Activated T-helper 1 cell treated with anti-CD3 and anti-CD28 coated beads, Interleukin-12 subunit alpha, Interleukin-12 subunit beta, Interleukin-2, Interleukin-4 antibody, amounts not matched to agents 30 ng/mL and 10 ng/mL and 1 ng/mL, durations not matched to agents 14 hours and 24 hours and 36 hours (primary cell): ENCODE data around the gene RTN4R. TPM values are rescaled to one million over a fixed set of nuclear protein-coding genes. Genes with fewer than 3 reads are reported as not detected.
"Not testable (repeated sequence)": the region's sequence is repeated elsewhere in the genome, so short reads cannot be mapped to it uniquely, and the experiment has no call there.

ENCODE experiments used
- DNase-seq: peaks from one replicate; pipeline ENCODE4 v3.0.0; 2021; ENCODE audit warnings: low spot score
- H3K27ac Mint-ChIP-seq: one replicate; pipeline ENCODE4 v1.8.0; 2021; ENCODE audit warnings: mild to moderate bottlenecking, mixed read lengths
- H3K27me3 Mint-ChIP-seq: one replicate; pipeline ENCODE4 v1.8.0; 2022; ENCODE audit warnings: mild to moderate bottlenecking, moderate library complexity, mixed read lengths; ENCODE audit not compliant: insufficient read depth
- H3K36me3 Mint-ChIP-seq: one replicate; pipeline ENCODE4 v1.8.0; 2021; ENCODE audit warnings: low read depth, mixed read lengths
- H3K4me1 Mint-ChIP-seq: one replicate; pipeline ENCODE4 v1.8.0; 2021; ENCODE audit warnings: low read depth, mixed read lengths
- H3K4me3 Mint-ChIP-seq: one replicate; pipeline ENCODE4 v1.8.0; 2021; ENCODE audit warnings: mild to moderate bottlenecking, moderate library complexity, mixed read lengths
- H3K9me3 Mint-ChIP-seq: one replicate; pipeline ENCODE4 v1.8.0; 2021; ENCODE audit warnings: mixed read lengths
- intact Hi-C: fragments of 100-400 bp; cut with micrococcal nuclease; formaldehyde crosslinking; loops from one replicate; pipeline ENCODE4 v1.15.1; 2024
- total RNA-seq: library from RNA; stranded (reverse); gene quantifications from 2 replicates; pipeline ENCODE4 v1.2.3, GENCODE V29; 2022

Gene RTN4R
- total RNA-seq, 1 donor from 2014 or later: 1.7 TPM

DNA sequence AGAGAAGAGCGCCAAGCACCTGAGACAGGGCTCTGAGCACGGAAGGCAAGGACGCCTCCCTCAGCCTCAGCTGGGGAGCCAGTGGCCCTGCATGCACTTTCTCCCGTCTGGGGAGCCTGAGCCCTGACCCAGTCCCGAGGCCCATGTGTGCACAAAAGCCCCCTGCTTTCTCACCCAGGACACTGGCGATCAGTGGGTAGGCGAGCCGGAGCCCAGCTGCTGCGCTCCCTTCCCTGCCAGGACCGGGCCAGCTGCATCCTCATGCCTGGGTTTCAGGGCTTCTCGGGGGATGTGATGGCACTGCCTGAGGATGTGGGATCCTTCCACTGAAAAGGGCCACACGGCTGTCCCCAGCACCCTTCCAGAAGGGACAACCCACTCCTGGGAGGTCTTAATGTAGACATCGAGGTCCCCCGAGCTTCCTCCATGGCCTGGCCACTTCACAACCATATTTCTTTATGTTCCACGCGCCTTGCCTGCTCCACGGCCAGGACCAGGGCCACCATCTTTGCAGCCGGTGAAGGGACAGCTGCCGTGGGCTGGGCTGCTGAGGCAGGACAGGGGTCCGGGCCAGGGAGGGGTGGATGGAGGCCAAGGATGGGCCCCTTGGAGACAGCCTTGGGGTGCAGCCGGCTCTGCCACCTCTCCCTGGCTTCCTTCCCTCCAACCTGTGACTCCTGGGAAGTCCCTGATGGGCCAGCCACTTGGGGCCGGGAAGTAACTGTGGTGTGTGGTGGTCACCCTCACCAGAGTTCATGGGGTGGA is 10.8 kb upstream of the RTN4R start:
- intact Hi-C loops, H3K4me1 Mint-ChIP-seq, DNase-seq, H3K36me3 Mint-ChIP-seq, H3K27me3 Mint-ChIP-seq, H3K9me3 Mint-ChIP-seq, H3K4me3 Mint-ChIP-seq, H3K27ac Mint-ChIP-seq: not testable (repeated sequence)

DNA sequence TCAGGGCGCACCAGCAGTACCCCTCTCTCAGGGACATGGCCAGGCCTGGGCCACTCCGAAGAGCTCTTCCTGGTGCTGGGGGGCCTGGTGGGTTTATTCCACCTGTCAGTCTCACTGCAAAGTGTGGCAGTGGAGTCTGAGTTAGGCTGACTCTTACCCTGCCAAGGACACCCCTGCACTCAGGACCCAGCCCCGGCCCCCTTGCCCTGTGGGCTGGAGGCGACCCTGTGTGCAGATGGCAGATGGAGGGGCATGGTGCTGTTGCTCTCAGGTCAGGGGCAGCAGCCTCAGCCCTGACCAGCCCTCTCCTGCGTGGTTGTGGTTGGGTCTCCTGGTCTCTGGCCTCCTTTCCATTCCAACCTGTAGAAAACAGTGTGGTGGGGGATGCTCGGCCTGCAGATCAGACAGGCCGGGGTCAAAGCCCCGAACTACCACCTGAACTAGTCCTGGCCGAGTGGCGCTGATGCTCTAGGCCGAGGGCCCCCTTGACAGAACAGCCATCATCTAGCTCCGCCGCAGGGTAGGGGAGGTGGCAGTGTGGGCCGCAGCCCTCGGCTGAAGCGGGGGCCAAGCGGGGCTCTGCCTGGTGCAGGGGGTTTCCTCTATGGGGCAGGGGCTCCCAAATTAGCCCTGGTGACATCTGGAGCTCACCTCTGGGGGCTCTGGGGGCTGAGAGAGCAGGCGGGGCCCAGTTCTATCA is 10.0 kb upstream of the RTN4R start:
- H3K4me1 Mint-ChIP-seq, H3K9me3 Mint-ChIP-seq, H3K27ac Mint-ChIP-seq, DNase-seq, H3K4me3 Mint-ChIP-seq, H3K36me3 Mint-ChIP-seq, intact Hi-C loops, H3K27me3 Mint-ChIP-seq: not testable (repeated sequence)

DNA sequence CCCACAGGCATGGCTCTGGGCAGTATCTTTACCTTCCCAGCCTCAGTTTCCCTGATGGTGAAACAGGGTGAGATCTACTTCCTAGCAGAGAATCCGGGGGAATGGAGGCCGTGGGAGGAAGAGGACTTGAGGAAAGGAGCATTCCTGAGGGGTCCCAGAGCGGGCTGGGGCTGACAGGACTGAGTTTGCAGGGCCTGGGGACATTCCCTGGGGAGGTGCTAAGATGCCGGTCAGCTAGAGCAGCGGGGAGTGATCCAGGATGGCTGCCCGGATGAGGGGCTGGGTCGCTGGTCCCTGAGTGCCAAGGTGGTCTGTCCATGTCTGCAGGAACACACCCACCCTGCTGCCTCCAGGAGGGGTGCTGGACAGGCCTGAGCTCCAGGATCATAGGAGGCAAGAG is 8.3 kb upstream of the RTN4R start:
- Mint-ChIP-seq H3K27ac (no peak overlapping the region), H3K4me3 (no peak overlapping the region), H3K27me3 (peaks cover 4% of the 10 kb centered on the region), H3K4me1 (no peaks in the 10 kb centered on the region), H3K9me3 (no peaks in the 10 kb centered on the region), H3K36me3 (no peaks in the 10 kb centered on the region)
- intact Hi-C loops: no loop called here
- no peak for DNase-seq

DNA sequence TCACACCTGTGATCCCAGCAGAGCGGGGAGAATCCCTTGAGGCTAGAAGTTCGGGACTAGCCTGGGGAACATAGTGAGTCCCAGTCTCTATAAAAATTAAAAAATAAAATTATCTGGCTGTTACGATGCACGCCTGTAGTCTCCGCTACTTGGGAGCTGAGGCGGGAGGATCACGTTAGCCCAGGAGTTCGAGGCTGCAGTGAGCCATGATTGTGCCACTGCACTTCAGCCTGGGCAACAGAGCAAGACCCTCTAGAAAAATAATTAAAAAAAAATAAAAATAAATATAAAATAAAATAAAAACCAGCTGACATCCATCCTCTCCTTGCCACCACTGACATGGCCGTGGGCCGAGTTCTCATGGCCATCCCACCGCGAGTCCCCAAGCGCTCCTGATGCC is 7.7 kb upstream of the RTN4R start:
- Mint-ChIP-seq H3K4me3 (no peak overlapping the region), H3K27me3 (peaks cover 4% of the 10 kb centered on the region), H3K4me1 (no peaks in the 10 kb centered on the region), H3K9me3 (no peaks in the 10 kb centered on the region), H3K36me3 (no peaks in the 10 kb centered on the region), H3K27ac (no peak overlapping the region)
- no peak for DNase-seq
- intact Hi-C loops: no loop called here

DNA sequence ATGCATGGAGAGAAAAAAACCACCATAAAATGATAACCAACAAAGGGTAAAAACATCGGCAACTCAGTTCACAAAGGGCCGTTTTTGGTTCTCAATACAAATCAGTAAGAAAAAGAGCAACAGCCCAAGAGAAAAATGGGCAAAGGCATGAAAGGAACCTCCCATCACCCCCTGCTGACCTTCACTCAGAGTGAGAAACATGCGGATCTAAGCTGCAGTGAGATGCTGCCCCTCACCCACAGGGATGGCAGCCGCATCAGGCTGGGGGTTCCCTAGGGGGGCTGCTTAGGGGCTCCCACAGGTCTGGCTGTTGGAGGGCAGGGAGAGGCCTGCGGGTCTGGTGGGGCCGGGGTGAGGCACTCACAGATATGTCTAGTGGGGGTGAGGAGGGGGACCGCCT is 7.2 kb upstream of the RTN4R start:
- H3K27me3 Mint-ChIP-seq, H3K9me3 Mint-ChIP-seq, H3K27ac Mint-ChIP-seq, intact Hi-C loops, H3K36me3 Mint-ChIP-seq, H3K4me1 Mint-ChIP-seq, DNase-seq, H3K4me3 Mint-ChIP-seq: not testable (repeated sequence)

DNA sequence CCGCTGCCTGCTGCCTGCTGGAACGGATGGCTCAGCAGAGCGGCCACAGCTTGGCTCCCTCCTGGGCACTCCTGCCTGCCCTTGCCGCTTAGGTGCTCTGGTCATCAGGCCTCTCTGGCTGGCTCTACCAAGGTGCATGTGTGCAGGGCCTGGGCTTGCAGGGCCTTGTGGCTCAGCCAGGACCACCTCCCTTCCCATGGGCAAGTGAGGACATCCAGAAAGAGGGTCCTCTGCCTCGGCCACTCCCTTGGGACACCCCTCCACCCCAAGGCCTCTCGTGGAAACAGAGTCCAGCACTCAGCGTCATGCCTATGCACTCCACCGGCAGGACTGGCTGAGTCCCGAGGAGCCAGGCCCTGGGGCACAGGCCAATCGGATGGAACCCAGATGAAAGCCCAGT is 6.3 kb upstream of the RTN4R start:
- H3K4me1 Mint-ChIP-seq, H3K27me3 Mint-ChIP-seq, DNase-seq, H3K36me3 Mint-ChIP-seq, H3K9me3 Mint-ChIP-seq, H3K27ac Mint-ChIP-seq, H3K4me3 Mint-ChIP-seq, intact Hi-C loops: not testable (repeated sequence)

DNA sequence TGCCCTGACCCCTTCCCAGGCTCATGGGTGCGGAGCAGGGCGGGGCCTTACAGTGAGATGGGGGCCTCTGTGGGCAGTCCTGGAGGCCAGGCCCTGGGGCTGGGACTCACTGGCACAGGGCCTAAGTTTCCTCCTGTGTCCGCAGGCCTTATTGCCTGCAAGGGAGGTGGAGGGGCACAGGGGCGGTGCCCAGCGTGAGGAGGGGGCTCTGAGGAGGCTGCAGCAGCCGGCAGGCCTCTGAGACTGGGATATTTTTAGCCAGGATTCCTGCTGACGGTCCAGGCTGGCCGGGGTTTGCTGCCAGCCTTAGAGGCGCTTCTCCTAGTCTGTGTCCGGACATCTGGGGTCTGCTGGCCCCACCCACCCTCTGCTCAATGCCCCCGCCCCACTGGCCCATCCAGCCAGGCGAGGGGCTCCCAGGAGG is 5.7 kb upstream of the RTN4R start:
- DNase-seq: no peak
- no peaks in the 10 kb centered on the region for H3K36me3 Mint-ChIP-seq
- H3K4me1 Mint-ChIP-seq: no peaks in the 10 kb centered on the region
- H3K27me3 Mint-ChIP-seq: peaks cover 4% of the 10 kb centered on the region
- no peak overlapping the region for H3K4me3 Mint-ChIP-seq
- H3K9me3 Mint-ChIP-seq: no peaks in the 10 kb centered on the region
- H3K27ac Mint-ChIP-seq: no peak overlapping the region
- intact Hi-C loops: no loop called here

DNA sequence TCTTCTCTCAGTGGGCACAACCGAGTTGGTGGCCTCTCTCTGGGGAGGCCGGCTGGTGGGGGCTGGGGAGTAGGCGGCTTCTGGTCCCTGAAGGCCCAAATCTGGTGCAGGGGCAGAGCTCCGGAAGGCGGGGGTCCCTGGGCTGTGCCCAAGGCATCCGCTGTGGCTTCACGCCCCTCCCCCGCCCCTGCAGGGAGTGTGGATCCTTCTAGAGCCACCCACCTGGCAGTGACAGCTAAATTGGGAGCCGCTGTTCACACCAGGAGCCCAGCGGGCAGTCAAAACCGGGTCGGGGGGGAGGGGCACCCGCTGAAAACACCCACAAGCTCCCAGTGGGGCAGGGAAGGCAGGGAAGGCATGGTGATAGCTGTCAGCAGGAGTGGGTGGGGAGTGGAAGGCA is 4.6 kb upstream of the RTN4R start:
- no peaks in the 10 kb centered on the region for H3K9me3 Mint-ChIP-seq

DNA sequence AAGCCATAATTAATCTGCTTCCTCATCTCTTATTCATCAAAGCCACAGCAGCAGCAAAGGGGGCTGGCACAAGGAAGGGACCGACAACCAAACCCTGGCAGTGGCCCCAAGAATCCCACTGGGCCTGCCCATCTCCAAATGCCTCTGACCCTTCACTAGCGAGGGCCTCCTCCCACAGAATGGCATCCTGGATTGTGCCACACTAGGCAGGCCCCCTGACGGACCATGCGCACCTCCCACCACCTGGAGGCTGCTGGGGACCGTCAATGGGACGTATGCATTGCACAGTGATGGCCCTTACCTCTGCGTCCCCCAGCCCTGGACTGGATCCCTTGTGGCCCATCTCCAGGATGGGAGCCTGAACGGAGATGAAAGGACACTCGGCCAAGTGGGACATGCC is 4.1 kb upstream of the RTN4R start:
- H3K4me3 Mint-ChIP-seq: no peak overlapping the region
- H3K4me1 Mint-ChIP-seq: no peaks in the 10 kb centered on the region
- peaks cover 4% of the 10 kb centered on the region for H3K27me3 Mint-ChIP-seq
- DNase-seq: no peak
- no peaks in the 10 kb centered on the region for H3K9me3 Mint-ChIP-seq
- H3K36me3 Mint-ChIP-seq: no peaks in the 10 kb centered on the region
- H3K27ac Mint-ChIP-seq: no peak overlapping the region
- intact Hi-C loops: no loop called here

More for the DNA sequence above, 4.6 kb upstream of the RTN4R start:
- Mint-ChIP-seq H3K27me3 (peaks cover 4% of the 10 kb centered on the region), H3K27ac (no peak overlapping the region), H3K4me3 (no peak overlapping the region), H3K4me1 (no peaks in the 10 kb centered on the region), H3K36me3 (no peaks in the 10 kb centered on the region)
- intact Hi-C loops: no loop called here
- DNase-seq: no peak

DNA sequence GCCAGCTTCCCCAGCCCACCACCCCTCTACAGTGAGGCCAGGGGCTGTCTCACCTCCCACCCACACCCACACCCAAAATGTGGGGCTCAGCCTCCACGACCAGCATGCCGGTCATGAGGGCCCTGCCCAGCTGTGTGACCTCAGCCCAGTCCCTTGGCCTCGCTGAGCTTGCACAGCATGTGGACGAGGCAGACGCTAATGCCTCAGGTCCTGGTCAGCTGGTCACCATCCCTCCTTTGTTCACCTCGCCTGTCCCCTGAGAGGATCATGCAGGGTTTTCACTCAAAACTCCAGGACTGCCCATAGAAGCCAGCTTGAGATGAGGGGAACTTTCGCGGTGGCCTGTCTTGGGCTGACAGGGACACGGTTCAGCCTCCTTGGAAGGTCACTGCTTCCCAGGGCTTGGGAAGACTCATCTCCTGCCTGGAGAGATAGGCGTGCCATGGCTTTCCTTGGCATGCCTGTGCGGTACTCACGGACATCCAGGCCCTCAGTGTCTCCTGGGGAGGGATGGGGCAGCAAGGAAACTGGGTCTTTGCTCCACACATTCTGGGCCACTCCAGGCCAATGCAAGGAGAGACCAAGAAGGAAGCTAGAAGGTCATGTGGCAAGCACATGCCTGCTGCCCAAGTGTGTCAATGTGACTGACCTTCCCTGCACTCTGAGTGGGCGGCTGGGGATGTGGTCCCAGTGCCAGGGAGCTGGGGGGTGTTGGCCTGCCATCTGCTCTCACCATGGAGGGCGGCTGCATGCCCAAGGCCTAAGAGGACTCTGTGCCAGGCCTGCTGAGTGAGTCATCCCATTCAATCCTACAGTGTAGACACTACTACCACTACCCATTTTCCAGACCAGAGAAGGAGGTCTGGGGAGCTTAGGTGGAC is 3.2 kb upstream of the RTN4R start:
- intact Hi-C loops: no loop called here
- H3K27me3 Mint-ChIP-seq: peaks cover 7% of the 10 kb centered on the region

DNA sequence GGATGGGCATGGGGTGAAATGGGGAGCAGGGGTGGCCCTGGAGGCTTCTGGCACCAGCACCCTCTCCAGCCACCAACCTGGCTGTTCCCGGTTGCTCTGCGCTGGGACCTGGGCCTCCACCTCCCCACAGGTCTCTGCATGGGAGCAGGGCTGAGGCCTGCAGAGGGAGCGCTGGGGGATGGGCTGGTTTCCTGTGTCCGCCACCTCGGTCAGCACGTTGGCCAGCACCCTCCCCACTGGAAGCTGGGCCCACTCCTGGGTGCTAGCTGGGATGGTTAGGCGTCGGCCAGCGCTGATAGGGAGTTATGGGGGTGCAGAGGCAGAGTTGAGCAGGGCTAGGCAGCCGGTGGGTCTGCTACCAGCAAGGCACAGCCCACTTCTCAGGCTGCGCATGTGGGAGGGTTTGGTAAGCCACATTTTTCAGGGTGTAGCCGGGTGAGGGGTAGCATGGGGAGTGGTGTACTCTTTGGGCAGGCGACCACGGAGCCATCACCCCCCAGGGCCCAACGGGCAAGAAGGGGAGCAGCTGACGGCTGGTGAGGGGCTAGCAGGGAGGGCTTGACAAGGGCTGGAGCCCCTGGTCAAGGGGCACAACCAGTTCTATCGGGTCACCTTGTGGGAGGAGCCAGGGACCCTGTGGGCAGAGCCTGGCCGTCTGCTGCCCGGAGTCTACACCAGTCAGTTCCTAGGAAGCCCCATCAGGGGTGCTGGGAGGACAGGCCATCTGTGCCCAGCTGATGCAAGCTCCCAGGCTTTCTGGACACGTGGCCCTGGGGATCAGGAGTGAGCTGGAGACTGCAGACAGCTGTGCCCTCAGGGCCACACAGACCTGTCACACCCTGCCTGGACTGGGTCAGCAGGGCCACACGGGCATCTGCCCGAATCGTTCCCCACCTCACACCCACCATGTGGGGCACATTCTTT is 2.3 kb upstream of the RTN4R start:
- H3K36me3 Mint-ChIP-seq, intact Hi-C loops: not testable (repeated sequence)

More for the DNA sequence above, 3.2 kb upstream of the RTN4R start:
- no peaks in the 10 kb centered on the region for H3K4me1 Mint-ChIP-seq
- no peak overlapping the region for H3K4me3 Mint-ChIP-seq
- no peak overlapping the region for H3K27ac Mint-ChIP-seq
- H3K36me3 Mint-ChIP-seq: no peaks in the 10 kb centered on the region
- H3K9me3 Mint-ChIP-seq: no peaks in the 10 kb centered on the region
- DNase-seq: no peak

DNA sequence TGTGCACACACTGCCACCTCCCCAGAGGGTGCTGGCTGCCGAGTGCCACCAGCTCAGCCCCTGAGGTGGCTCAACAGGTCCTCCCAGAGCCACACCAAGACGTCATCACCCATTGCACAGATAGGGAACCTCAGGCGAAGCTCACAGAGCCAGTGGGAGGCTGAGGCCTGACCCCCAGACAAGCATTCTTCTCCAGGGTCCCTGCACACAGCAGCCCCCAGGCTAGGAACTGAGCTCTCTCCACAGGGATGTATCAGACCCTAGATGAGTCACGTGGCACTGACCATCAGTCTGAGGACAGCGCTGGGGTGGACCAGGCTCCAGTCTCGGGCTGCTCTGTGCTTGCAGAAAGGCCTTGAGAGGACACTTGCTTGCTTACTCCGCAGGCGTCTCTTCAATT is 1.6 kb upstream of the RTN4R start:
- DNase-seq, H3K4me1 Mint-ChIP-seq, H3K4me3 Mint-ChIP-seq, H3K27me3 Mint-ChIP-seq, H3K9me3 Mint-ChIP-seq, H3K27ac Mint-ChIP-seq, H3K36me3 Mint-ChIP-seq: not testable (repeated sequence)
- intact Hi-C loops: loop anchor here (5.0 to 10.0 kb wide), 2 partner anchors 65 to 297 kb away; no protein-coding TSS in a partner anchor

More for the DNA sequence above, 2.3 kb upstream of the RTN4R start:
- not testable (repeated sequence) for H3K9me3 Mint-ChIP-seq, H3K4me1 Mint-ChIP-seq, DNase-seq, H3K27me3 Mint-ChIP-seq, H3K4me3 Mint-ChIP-seq, H3K27ac Mint-ChIP-seq
